H1 (cell line): ENCODE data around the gene SLFN14. TPM values are rescaled to one million over a fixed set of nuclear protein-coding genes. Genes with fewer than 3 reads are reported as not detected.

Source experiments
- EP300 ChIP-seq, 2 experiments: IDR thresholded peaks; 1 replicate in 1 of 2; 2 replicates in 1 of 2; pipeline ENCODE4 v1.6.1; 2011 to 2012; ENCODE audit warnings: low read depth in 2 of 2, low read length in 2 of 2, mild to moderate bottlenecking in 2 of 2, borderline replicate concordance in 1 of 2, inconsistent platforms in 1 of 2, moderate library complexity in 1 of 2
- GABPA ChIP-seq: IDR thresholded peaks from 2 replicates; pipeline ENCODE4 v1.6.1; 2011; ENCODE audit warnings: mild to moderate bottlenecking, low read length, moderate library complexity, borderline replicate concordance; ENCODE audit not compliant: insufficient read depth
- HDAC6 ChIP-seq: IDR thresholded peaks from one replicate; pipeline ENCODE4 v1.7.1; 2012; ENCODE audit warnings: low read depth, mild to moderate bottlenecking, inconsistent platforms, low read length, moderate library complexity
- JUN ChIP-seq: IDR thresholded peaks from 2 replicates; pipeline ENCODE4 v1.6.1; 2011; ENCODE audit warnings: low read depth, mild to moderate bottlenecking, improper control_type of control experiment, low read length
- SP4 ChIP-seq: IDR thresholded peaks from 2 replicates; pipeline ENCODE4 v1.6.1; 2012; ENCODE audit warnings: low read length, inconsistent platforms
- SUZ12 ChIP-seq: fragments of 200-600 bp; sonication (generic); IDR thresholded peaks from 2 replicates; pipeline ENCODE4 v1.6.1; 2012; ENCODE audit warnings: mild to moderate bottlenecking, inconsistent platforms, low read length, moderate library complexity, mixed read lengths
- TAF7 ChIP-seq: optimal IDR thresholded peaks from 2 replicates; pipeline ENCODE3; 2011; ENCODE audit warnings: low read depth, mild to moderate bottlenecking, inconsistent platforms, low read length, moderate library complexity, borderline replicate concordance
- TBP ChIP-seq: IDR thresholded peaks from 2 replicates; pipeline ENCODE4 v1.6.1; 2011; ENCODE audit warnings: low read depth, low read length, improper control_type of control experiment
- polyA plus RNA-seq, 7 experiments: library from polyadenylated mRNA; depleted of rRNA in 3 of 7; stranded (reverse) in 5 of 7; unstranded in 2 of 7; fragments of >200 nt in 5 of 7; fragments of 200-250 nt in 2 of 7; gene quantifications; 1 replicate in 5 of 7; 2 replicates in 1 of 7; 4 replicates in 1 of 7; pipeline versions ENCODE4 v1.2.1 to v1.2.3, GENCODE V29; 2011 to 2013; ENCODE audit warnings: missing spikeins in 2 of 7, mixed read lengths in 2 of 7
- total RNA-seq: library from RNA; stranded (reverse); fragmentation: NEBNext Ultra II Directional; extraction: Animal tissue kit (Norgen Biotek cat#: 25700); gene quantifications from 2 replicates; pipeline ENCODE4 v1.2.1, GENCODE V29; 2021

The SLFN14 gene
- total and polyA plus RNA-seq, 2 of the 8 experiments (the other 6 are each of a cell fraction or from before 2014, with no cell fraction given) = 0.03 TPM; not detected in 1

DNA sequence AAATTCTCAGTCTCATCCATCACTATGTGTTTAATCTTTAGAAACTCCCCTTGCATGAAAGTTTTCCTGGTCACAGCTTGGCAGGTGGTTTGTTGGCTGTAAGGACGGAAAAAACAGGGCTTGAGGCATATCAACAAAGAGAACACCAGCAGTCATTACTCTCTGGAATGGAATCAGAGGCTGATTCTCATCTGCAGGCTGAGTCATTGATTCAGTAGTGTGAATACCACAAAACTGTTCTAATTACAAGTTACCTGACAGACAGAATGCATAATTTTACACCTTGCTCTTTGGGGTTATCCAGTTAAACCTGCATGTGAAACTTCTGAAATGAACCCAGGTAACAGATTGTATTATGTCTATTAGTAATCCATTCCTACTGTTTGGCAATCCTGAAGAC is 11.6 kb downstream of the SLFN14 start (continued):
- TF ChIP-seq JUN (no peak), TAF7 (no peak), SUZ12 (no peak), GABPA (no peak), TBP (no peak), SP4 (no peak), HDAC6 (no peak), EP300 (IDR thresholded peaks at IDR 0.05; ENCODE audit: borderline replicate concordance in 1 of 2, low read depth in 2 of 2, low read length in 2 of 2) (no peak)
